ENCODE measurements around the gene IL5RA. TPM values are rescaled to one million over a fixed set of nuclear protein-coding genes. Genes with fewer than 3 reads are reported as not detected.

Gene IL5RA
- total and polyA plus RNA-seq, 9 of the 15 experiments (the other 6 are each of a cell fraction or from before 2014, with no cell fraction given), result 0.07 to 0.28 (median 0.14) TPM; not detected in 4

- TF ChIP-seq, protein P1, sequence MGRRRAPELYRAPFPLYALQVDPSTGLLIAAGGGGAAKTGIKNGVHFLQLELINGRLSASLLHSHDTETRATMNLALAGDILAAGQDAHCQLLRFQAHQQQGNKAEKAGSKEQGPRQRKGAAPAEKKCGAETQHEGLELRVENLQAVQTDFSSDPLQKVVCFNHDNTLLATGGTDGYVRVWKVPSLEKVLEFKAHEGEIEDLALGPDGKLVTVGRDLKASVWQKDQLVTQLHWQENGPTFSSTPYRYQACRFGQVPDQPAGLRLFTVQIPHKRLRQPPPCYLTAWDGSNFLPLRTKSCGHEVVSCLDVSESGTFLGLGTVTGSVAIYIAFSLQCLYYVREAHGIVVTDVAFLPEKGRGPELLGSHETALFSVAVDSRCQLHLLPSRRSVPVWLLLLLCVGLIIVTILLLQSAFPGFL (CRISPR knock-in tag; IDR thresholded peaks at IDR 0.05), result no peak
- no peak for TF ChIP-seq ZNF79 (CRISPR knock-in tag; IDR thresholded peaks at IDR 0.05; ENCODE audit: low read depth)
- no peak for TF ChIP-seq OTX1 (CRISPR knock-in tag; IDR thresholded peaks at IDR 0.05)
- TF ChIP-seq UBTF (IDR thresholded peaks at IDR 0.05; ENCODE audit: borderline replicate concordance in 1 of 2, low read depth in 2 of 2, low read length in 2 of 2), result no peak
- TF ChIP-seq, protein P2, sequence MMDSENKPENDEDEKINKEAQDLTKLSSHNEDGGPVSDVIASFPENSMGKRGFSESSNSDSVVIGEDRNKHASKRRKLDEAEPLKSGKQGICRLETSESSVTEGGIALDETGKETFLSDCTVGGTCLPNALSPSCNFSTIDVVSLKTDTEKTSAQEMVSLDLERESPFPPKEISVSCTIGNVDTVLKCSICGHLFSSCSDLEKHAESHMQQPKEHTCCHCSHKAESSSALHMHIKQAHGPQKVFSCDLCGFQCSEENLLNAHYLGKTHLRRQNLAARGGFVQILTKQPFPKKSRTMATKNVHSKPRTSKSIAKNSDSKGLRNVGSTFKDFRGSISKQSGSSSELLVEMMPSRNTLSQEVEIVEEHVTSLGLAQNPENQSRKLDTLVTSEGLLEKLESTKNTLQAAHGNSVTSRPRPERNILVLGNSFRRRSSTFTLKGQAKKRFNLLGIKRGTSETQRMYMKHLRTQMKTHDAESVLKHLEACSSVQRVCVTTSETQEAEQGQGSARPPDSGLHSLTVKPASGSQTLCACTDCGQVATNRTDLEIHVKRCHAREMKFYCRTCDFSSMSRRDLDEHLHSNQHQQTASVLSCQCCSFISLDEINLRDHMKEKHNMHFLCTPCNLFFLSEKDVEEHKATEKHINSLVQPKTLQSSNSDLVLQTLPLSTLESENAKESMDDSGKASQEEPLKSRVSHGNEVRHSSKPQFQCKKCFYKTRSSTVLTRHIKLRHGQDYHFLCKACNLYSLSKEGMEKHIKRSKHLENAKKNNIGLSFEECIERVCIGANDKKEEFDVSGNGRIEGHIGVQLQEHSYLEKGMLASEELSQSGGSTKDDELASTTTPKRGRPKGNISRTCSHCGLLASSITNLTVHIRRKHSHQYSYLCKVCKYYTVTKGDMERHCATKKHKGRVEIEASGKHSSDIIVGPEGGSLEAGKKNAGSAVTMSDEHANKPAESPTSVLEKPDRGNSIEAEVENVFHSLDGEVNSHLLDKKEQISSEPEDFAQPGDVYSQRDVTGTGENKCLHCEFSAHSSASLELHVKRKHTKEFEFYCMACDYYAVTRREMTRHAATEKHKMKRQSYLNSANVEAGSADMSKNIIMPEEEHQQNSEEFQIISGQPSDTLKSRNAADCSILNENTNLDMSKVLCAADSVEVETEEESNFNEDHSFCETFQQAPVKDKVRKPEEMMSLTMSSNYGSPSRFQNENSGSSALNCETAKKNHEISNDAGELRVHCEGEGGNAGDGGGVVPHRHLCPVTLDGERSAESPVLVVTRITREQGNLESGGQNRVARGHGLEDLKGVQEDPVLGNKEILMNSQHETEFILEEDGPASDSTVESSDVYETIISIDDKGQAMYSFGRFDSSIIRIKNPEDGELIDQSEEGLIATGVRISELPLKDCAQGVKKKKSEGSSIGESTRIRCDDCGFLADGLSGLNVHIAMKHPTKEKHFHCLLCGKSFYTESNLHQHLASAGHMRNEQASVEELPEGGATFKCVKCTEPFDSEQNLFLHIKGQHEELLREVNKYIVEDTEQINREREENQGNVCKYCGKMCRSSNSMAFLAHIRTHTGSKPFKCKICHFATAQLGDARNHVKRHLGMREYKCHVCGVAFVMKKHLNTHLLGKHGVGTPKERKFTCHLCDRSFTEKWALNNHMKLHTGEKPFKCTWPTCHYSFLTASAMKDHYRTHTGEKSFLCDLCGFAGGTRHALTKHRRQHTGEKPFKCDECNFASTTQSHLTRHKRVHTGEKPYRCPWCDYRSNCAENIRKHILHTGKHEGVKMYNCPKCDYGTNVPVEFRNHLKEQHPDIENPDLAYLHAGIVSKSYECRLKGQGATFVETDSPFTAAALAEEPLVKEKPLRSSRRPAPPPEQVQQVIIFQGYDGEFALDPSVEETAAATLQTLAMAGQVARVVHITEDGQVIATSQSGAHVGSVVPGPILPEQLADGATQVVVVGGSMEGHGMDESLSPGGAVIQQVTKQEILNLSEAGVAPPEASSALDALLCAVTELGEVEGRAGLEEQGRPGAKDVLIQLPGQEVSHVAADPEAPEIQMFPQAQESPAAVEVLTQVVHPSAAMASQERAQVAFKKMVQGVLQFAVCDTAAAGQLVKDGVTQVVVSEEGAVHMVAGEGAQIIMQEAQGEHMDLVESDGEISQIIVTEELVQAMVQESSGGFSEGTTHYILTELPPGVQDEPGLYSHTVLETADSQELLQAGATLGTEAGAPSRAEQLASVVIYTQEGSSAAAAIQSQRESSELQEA (IDR thresholded peaks at IDR 0.05; ENCODE audit: low read depth), result no peak
- TF ChIP-seq HCFC1 (IDR thresholded peaks at IDR 0.05; ENCODE audit: low read depth, low read length), result no peak
- TF ChIP-seq CC2D1A (IDR thresholded peaks at IDR 0.05), result no peak
- TF ChIP-seq CCNT2 (IDR thresholded peaks at IDR 0.05; ENCODE audit: borderline replicate concordance, extremely low read depth, insufficient read length, low read depth, low read length), result no peak
- no peak for TF ChIP-seq KLF16 (IDR thresholded peaks at IDR 0.05)
- no peak for TF ChIP-seq ZNF644 (tag; IDR thresholded peaks at IDR 0.05; ENCODE audit: low read depth)
- TF ChIP-seq TAF15 (IDR thresholded peaks at IDR 0.05; ENCODE audit: low read depth, low read length), result no peak
Measured at GRCh38 chr3:3113042-3113709, 3.0 kb upstream of the IL5RA start (continued).

All from K562 (cell line).